ENCODE data around the gene PEX12.
A peak's percentile ranks its signal among the peaks of the same experiment; 100 is the strongest.

Gene PEX12

DNA sequence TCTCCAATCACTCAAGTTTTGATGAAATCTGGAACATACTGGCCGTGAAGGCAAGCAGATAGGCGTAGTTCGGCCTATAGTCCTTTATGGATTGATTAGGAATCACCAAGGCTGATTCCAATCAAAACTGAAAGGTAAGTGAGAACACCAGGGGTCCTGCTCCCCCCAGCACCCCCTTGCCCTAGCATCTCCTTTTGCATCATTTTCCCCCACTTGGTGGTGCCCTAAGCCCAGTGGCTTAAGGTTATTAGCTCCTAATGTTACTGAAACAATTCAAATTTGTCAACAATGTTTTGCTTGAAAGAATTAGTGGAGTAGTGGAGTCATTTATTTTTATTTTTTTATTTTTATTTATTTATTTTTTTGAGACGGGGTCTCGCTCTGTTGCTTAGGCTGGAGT is 22.7 kb downstream of the PEX12 start:
- TF ChIP-seq, protein P1, sequence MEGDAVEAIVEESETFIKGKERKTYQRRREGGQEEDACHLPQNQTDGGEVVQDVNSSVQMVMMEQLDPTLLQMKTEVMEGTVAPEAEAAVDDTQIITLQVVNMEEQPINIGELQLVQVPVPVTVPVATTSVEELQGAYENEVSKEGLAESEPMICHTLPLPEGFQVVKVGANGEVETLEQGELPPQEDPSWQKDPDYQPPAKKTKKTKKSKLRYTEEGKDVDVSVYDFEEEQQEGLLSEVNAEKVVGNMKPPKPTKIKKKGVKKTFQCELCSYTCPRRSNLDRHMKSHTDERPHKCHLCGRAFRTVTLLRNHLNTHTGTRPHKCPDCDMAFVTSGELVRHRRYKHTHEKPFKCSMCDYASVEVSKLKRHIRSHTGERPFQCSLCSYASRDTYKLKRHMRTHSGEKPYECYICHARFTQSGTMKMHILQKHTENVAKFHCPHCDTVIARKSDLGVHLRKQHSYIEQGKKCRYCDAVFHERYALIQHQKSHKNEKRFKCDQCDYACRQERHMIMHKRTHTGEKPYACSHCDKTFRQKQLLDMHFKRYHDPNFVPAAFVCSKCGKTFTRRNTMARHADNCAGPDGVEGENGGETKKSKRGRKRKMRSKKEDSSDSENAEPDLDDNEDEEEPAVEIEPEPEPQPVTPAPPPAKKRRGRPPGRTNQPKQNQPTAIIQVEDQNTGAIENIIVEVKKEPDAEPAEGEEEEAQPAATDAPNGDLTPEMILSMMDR (conservative IDR thresholded peaks at IDR 0.05), result peak; percentile 62
- H3K27ac ChIP-seq, result no peak overlapping the region

DNA sequence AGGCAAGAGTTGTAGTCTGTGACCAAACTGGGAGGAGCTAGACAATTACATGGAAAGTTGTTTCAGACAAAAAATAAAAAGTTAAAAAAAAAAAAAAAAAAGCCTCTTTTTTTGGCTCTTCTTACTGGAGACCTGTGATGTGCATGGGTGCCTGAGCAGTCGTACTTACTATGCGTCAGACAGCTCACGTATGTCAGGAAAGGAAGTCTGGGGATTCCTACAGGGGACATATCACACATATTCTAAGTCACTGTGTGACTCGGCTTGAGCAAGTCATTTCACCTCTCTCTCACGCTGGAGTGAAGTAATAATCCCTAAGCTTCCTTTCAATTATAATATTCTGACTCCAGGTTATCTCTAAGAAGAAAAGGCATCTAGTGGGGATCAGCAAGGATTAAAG is 23.7 kb downstream of the PEX12 start:
- TF ChIP-seq, protein P1 (conservative IDR thresholded peaks at IDR 0.05), result no peak
- H3K27ac ChIP-seq, result no peak overlapping the region

DNA sequence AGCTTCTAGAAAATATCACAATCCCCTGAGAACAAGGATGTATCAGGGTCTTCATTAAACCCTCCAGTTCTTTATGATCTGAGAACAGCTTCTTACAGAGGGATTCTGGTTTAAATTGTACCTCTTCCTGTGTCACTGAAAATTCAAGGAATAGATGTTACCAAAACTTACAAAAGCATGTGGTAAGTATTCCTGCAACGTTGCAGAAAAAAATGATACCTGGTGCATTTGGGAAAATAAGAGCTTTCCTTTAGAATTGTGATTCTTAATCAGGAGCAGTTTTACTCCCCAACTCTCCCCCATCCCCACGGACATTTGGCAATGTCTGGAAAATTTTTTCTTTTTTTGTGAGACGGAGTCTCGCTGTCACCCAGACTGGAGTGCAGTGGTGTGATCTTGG is 25.1 kb downstream of the PEX12 start:
- no peak overlapping the region for H3K27ac ChIP-seq
- TF ChIP-seq, protein P1 (conservative IDR thresholded peaks at IDR 0.05), result no peak

DNA sequence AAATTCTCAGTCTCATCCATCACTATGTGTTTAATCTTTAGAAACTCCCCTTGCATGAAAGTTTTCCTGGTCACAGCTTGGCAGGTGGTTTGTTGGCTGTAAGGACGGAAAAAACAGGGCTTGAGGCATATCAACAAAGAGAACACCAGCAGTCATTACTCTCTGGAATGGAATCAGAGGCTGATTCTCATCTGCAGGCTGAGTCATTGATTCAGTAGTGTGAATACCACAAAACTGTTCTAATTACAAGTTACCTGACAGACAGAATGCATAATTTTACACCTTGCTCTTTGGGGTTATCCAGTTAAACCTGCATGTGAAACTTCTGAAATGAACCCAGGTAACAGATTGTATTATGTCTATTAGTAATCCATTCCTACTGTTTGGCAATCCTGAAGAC is 29.4 kb downstream of the PEX12 start:
- TF ChIP-seq, protein P1 (conservative IDR thresholded peaks at IDR 0.05), result no peak
- H3K27ac ChIP-seq, result no peak overlapping the region

DNA sequence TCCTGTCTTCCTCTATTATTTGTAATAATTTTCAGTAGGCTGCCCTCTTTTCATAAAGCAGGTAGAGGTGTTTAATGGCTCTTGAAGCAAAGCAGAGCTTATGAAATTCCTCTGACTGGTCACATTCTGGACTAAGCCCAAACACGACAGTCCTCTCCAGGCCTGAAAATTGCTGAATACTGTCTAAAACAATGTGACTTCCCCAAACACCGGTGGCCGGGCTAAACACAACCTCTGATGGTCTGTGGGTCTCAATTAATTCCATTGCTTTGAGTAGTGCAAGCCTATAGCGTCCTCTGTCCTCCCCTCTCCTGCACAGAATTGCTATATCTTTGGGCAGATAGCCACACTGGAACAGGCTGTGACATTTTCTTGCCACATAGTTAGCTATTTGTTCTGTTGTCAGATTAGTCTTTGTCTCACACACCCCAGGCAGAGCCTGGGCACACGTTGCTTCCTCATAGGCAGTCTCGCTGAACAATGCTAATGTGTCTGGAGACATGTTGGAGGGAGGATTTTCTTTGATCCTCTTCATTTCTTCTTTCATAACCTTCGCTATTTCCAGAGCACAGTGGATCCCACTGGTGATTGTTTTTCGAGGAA is 30.1 kb downstream of the PEX12 start:
- H3K27ac ChIP-seq, result no peak overlapping the region
- TF ChIP-seq, protein P1 (conservative IDR thresholded peaks at IDR 0.05), result no peak

DNA sequence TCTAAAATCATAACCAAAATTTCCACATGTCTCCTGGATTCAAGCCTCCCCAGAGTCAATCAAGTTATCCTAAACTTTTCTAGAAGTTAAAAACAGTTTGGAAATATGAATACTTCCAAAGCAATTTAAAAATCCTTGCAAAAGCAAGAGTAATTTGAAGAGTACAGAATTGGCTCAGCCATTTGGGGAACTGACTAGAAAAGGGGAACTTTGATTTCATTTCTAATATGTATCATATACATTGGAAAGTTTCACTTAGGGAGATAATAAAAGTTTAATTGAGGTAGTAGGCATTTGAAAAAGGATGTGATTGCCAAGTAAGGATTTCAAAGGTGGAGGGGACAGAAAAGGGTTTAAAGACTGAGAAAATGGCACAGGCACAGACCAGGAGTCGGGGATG is 31.9 kb downstream of the PEX12 start:
- H3K27ac ChIP-seq, result no peak overlapping the region
- TF ChIP-seq, protein P1 (conservative IDR thresholded peaks at IDR 0.05), result no peak

DNA sequence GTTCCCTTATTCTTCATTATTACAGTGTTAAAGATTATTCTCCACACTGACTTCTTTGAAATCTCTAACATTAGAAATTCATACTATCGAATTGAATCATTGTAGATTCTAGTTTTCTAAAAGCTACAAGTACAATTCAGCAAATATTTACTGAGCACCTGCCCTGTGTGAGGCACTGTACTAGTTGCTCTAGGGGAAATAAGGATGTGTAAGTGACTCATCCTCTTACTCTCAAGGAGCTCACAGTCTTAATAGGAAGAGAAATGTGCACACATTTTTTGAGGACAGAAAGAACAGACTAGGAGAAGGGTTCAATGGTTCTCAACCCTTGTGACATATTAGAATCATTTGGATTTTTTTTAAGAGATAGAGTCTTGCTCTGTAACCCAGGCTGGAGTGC is 33.2 kb downstream of the PEX12 start:
- TF ChIP-seq, protein P1 (conservative IDR thresholded peaks at IDR 0.05), result no peak
- no peak overlapping the region for H3K27ac ChIP-seq

Measured in VCaP (cell line).